H1 (cell line): ENCODE measurements around the gene RNF6.

ENCODE experiments used
- BCL11A ChIP-seq, 2 experiments: IDR thresholded peaks; one replicate each; pipeline ENCODE4 v1.6.1; 2011; ENCODE audit warnings: low read depth in 2 of 2, low read length in 2 of 2, mild to moderate bottlenecking in 2 of 2
- CHD1 ChIP-seq: IDR thresholded peaks from 2 replicates; pipeline ENCODE4 v1.6.1; 2012; ENCODE audit warnings: low read depth, low read length, improper control_type of control experiment
- CTCF ChIP-seq, 3 experiments: IDR thresholded peaks; 1 replicate in 2 of 3; 2 replicates in 1 of 3; pipeline versions ENCODE4 v1.5.1 to v1.6.1; 2011; ENCODE audit warnings: low read length in 3 of 3, mild to moderate bottlenecking in 3 of 3, inconsistent platforms in 2 of 3, low read depth in 1 of 3, moderate library complexity in 1 of 3; ENCODE audit not compliant: insufficient read depth in 1 of 3; ENCODE audit errors: control extremely low read depth in 1 of 3
- FOSL1 ChIP-seq: IDR thresholded peaks from 2 replicates; pipeline ENCODE4 v1.6.1; 2011; ENCODE audit warnings: mild to moderate bottlenecking, low read depth, low read length, moderate library complexity; ENCODE audit not compliant: insufficient read depth
- HDAC6 ChIP-seq: IDR thresholded peaks from one replicate; pipeline ENCODE4 v1.7.1; 2012; ENCODE audit warnings: low read depth, mild to moderate bottlenecking, inconsistent platforms, low read length, moderate library complexity
- MAX ChIP-seq: IDR thresholded peaks from 2 replicates; pipeline ENCODE4 v1.6.1; 2012; ENCODE audit warnings: inconsistent platforms
- POLR2A ChIP-seq, 2 experiments: IDR thresholded peaks; 1 replicate in 1 of 2; 2 replicates in 1 of 2; pipeline ENCODE4 v1.6.1; 2011; ENCODE audit warnings: low read depth in 2 of 2, low read length in 2 of 2, mild to moderate bottlenecking in 2 of 2; ENCODE audit errors: control extremely low read depth in 1 of 2
- POLR2AphosphoS5 ChIP-seq: IDR thresholded peaks from 2 replicates; pipeline ENCODE4 v1.6.1; 2011; ENCODE audit warnings: low read depth, low read length
- RBBP5 ChIP-seq: IDR thresholded peaks from 2 replicates; pipeline ENCODE4 v1.7.1; 2012; ENCODE audit warnings: low read depth, mild to moderate bottlenecking, inconsistent platforms, low read length, moderate library complexity, borderline replicate concordance
- SP2 ChIP-seq: IDR thresholded peaks from 2 replicates; pipeline ENCODE4 v1.6.1; 2012; ENCODE audit warnings: mild to moderate bottlenecking, low read length, inconsistent platforms
- SP4 ChIP-seq: IDR thresholded peaks from 2 replicates; pipeline ENCODE4 v1.6.1; 2012; ENCODE audit warnings: low read length, inconsistent platforms
- TAF1 ChIP-seq: IDR thresholded peaks from 2 replicates; pipeline ENCODE4 v1.6.1; 2011; ENCODE audit warnings: mild to moderate bottlenecking, low read depth, low read length
- ZNF274 ChIP-seq: IDR thresholded peaks from 2 replicates; pipeline ENCODE4 v1.7.0; 2012; ENCODE audit warnings: low read length, borderline replicate concordance; ENCODE audit errors: extremely low read depth

GRCh38 chr13:26254583-26255111 is 32.5 kb upstream of the RNF6 start:
- no peak for TF ChIP-seq HDAC6
- no peak for TF ChIP-seq POLR2AphosphoS5
- no peak for TF ChIP-seq CTCF (IDR thresholded peaks at IDR 0.05; ENCODE audit: control extremely low read depth in 1 of 3, insufficient read depth in 1 of 3, low read depth in 1 of 3, low read length in 3 of 3)
- TF ChIP-seq TAF1, result no peak
- TF ChIP-seq MAX, result no peak
- TF ChIP-seq BCL11A (IDR thresholded peaks at IDR 0.05; ENCODE audit: low read depth in 2 of 2, low read length in 2 of 2), result no peak
- no peak for TF ChIP-seq POLR2A (IDR thresholded peaks at IDR 0.05; ENCODE audit: control extremely low read depth in 1 of 2, low read depth in 2 of 2, low read length in 2 of 2)
- TF ChIP-seq FOSL1, result no peak
- TF ChIP-seq RBBP5, result no peak
- no peak for TF ChIP-seq ZNF274
- TF ChIP-seq CHD1, result no peak
- no peak for TF ChIP-seq SP4
- no peak for TF ChIP-seq SP2
